ENCODE results near the gene ARHGAP44.

The ARHGAP44 gene

DNA sequence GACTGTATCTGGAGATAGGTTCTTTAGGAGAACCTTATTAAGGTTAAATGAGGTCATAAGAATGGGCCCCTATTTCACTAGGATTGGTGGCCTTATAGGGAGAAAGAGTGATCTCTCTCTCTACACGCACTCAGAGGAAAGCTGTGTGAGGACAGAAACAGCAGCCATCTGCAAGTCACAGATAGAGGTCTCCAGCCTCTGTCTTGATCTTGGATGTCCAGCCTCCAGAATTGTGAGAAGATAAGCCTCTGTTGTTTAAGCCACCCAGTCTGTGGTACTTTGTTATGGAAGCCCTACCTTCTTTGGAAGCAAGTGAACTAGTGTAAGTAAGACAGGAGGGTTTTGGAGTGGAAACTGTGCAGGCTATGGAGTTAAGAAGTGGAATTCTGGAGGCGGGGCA is 135.3 kb downstream of the ARHGAP44 start:
- TF ChIP-seq CTCF (IDR thresholded peaks at IDR 0.05; ENCODE audit: control insufficient read depth, insufficient read depth, low read depth, low read length, missing control alignments) = no peak
- no peak for DNase-seq (ENCODE audit: low read depth)
- H3K4me3 ChIP-seq (ENCODE audit: control insufficient read depth, low read depth, low read length) = no peak overlapping the region

DNA sequence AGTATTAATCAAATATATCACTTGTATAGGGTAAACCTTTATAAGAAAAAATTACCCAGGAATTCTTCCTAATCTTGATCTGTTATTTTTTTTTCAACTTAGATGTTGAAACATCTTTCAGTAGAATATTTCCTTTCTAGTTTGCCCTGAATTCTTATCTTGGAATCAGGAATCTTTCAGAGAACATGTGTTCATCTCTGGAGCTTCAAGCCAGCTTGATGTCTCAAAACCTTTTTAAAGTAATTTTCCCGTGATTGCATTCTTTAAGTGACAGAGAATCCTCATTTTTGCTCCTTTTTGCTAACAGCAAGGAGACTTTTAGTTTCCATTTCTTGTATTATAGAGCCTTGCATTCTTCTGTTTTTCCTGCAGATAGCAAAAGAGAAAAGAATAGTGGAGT is 137.7 kb downstream of the ARHGAP44 start:
- no peak for TF ChIP-seq CTCF (IDR thresholded peaks at IDR 0.05; ENCODE audit: control insufficient read depth, insufficient read depth, low read depth, low read length, missing control alignments)
- no peak for DNase-seq (ENCODE audit: low read depth)
- no peak overlapping the region for H3K4me3 ChIP-seq (ENCODE audit: control insufficient read depth, low read depth, low read length)

DNA sequence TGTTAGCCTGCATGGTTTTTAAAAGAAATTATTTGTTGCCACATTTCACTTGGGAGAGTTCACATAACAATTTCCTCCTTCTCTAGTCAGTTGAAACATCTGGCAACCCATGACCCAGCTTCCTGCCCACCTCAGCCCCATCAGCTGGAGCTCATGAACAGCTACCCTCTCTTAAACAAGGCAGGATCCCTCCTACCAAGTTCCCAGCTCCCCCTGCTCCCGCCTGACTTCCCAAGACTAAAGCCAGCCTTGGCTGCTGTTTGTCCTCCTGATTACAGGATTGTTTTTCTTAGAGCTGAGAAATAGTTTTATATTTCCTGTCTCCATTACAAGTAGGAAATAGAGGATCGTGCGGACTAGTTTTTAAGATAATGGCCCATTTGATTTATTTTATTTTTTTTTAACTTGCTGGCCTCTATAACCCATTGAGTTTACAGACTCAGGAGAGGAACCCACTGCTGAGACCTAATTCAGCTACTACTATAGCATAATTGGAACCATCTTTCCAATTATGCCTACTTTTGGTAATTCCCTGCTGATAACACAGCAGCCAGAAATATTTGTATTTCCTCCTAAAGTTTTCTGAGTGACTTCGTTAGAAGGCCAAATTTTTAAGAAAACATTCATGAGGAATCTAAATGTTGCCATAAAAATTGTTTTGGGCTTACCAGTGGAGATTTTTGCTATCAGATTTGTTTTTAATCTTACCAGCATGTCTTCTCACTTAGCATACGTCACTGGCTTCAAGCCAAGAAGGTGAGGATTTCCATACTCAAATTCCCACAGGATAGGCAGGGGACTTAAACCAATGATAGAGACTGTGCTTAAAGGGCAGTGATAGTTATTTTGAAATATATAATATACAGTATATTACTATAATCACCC is 138.5 kb downstream of the ARHGAP44 start:
- no peak overlapping the region for H3K4me3 ChIP-seq (ENCODE audit: control insufficient read depth, low read depth, low read length)
- TF ChIP-seq CTCF (IDR thresholded peaks at IDR 0.05; ENCODE audit: control insufficient read depth, insufficient read depth, low read depth, low read length, missing control alignments) = no peak

GRCh38 chr17:12928736-12929135 is 139.4 kb downstream of the ARHGAP44 start:
- DNase-seq (ENCODE audit: low read depth) = no peak
- peak; percentile 40 for TF ChIP-seq CTCF (IDR thresholded peaks at IDR 0.05; ENCODE audit: control insufficient read depth, insufficient read depth, low read depth, low read length, missing control alignments)

More for the DNA sequence above, 138.5 kb downstream of the ARHGAP44 start:
- peak; percentile 41 for DNase-seq (ENCODE audit: low read depth)

GRCh38 chr17:12936501-12936900 is 147.2 kb downstream of the ARHGAP44 start:
- TF ChIP-seq CTCF (IDR thresholded peaks at IDR 0.05; ENCODE audit: control insufficient read depth, insufficient read depth, low read depth, low read length, missing control alignments) = no peak
- no peak for DNase-seq (ENCODE audit: low read depth)
- H3K4me3 ChIP-seq (ENCODE audit: control insufficient read depth, low read depth, low read length) = no peak overlapping the region

More at GRCh38 chr17:12928736-12929135, 139.4 kb downstream of the ARHGAP44 start:
- H3K4me3 ChIP-seq (ENCODE audit: control insufficient read depth, low read depth, low read length) = no peak overlapping the region

DNA sequence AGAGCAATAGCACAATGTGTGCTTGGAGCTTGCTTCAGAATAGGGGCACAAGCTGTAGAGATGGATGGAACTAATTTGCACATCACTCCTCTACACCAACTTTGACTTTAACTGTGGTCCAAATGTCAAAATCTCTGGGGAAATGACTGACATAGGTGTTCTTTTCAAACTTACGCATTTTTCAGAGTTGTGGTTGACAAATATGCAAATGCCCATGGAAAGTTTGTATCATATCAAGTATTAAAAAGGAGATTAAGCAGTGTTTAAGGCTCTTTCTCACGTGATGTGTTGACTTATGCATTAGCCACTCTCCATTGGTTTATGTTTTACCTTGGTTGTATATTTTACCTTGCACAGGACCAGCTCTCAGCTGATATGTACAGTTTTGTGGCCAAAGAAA is 151.4 kb downstream of the ARHGAP44 start:
- DNase-seq (ENCODE audit: low read depth) = no peak
- no peak for TF ChIP-seq CTCF (IDR thresholded peaks at IDR 0.05; ENCODE audit: control insufficient read depth, insufficient read depth, low read depth, low read length, missing control alignments)
- no peak overlapping the region for H3K4me3 ChIP-seq (ENCODE audit: control insufficient read depth, low read depth, low read length)
